ENCODE results near the gene TIMM29.

- TF ChIP-seq CTCF (IDR thresholded peaks at IDR 0.05): no peak
- no peak for TF ChIP-seq POLR2A (IDR thresholded peaks at IDR 0.05)
Observed at GRCh38 chr19:10898633-10899032, 30.0 kb upstream of the TIMM29 start.

Measured in prostate gland (tissue), 2 donors.